ENCODE data around the gene MRTFA.

The MRTFA gene

GRCh38 chr22:40485813-40486667 is 150.5 kb downstream of the MRTFA start:
- no peak for DNase-seq

- no peak for DNase-seq
These were observed 151.4 kb downstream of the MRTFA start for GRCh38 chr22:40484906-40485669.

- DNase-seq, result no peak
These were observed 153.6 kb downstream of the MRTFA start for GRCh38 chr22:40482886-40483285.

- no peak for DNase-seq
These were observed 154.1 kb downstream of the MRTFA start for GRCh38 chr22:40482391-40482790.

GRCh38 chr22:40480996-40481395 is 155.5 kb downstream of the MRTFA start:
- no peak for DNase-seq

GRCh38 chr22:40479887-40480538 is 156.5 kb downstream of the MRTFA start:
- DNase-seq, result no peak

- DNase-seq, result no peak
These were observed 157.3 kb downstream of the MRTFA start for GRCh38 chr22:40479126-40479800.

GRCh38 chr22:40478338-40479125 is 158.0 kb downstream of the MRTFA start:
- DNase-seq, result no peak

- no peak for DNase-seq
These were observed 158.7 kb downstream of the MRTFA start for GRCh38 chr22:40477683-40478337.

- DNase-seq, result no peak
These were observed 160.2 kb downstream of the MRTFA start for GRCh38 chr22:40476341-40476740.

GRCh38 chr22:40473703-40474102 is 162.8 kb downstream of the MRTFA start:
- no peak for DNase-seq

GRCh38 chr22:40472579-40472978 is 163.9 kb downstream of the MRTFA start:
- DNase-seq, result no peak

GRCh38 chr22:40472051-40472450 is 164.5 kb downstream of the MRTFA start:
- DNase-seq, result no peak

- no peak for DNase-seq
These were observed 167.3 kb downstream of the MRTFA start for GRCh38 chr22:40469181-40469580.

- DNase-seq, result no peak
These were observed 167.9 kb downstream of the MRTFA start for GRCh38 chr22:40468616-40469015.

GRCh38 chr22:40466976-40467375 is 169.5 kb downstream of the MRTFA start:
- no peak for DNase-seq

GRCh38 chr22:40463683-40464082 is 172.8 kb downstream of the MRTFA start:
- peak; percentile 7 to 36 for DNase-seq

- peak; percentile 45 to 56 for DNase-seq
These were observed 173.4 kb downstream of the MRTFA start for GRCh38 chr22:40463017-40463631.

- peak; percentile 26 to 39 for DNase-seq
These were observed 174.1 kb downstream of the MRTFA start for GRCh38 chr22:40462195-40462984.

GRCh38 chr22:40453671-40454070 is 182.8 kb downstream of the MRTFA start:
- DNase-seq, result no peak

Data from activated CD4-positive, alpha-beta T cell treated with anti-CD3 and anti-CD28 coated beads, Interleukin-2, amount 50 U/mL, for 48 hours (primary cell).